Neuron (in vitro differentiated cells): Measurements from ENCODE around the gene CDC23.
"Not testable (repeated sequence)": the region's sequence is repeated elsewhere in the genome, so short reads cannot be mapped to it uniquely, and the experiment has no call there.

Experiments used
- H2AFZ ChIP-seq: one replicate; pipeline ENCODE4 v1.6.1; 2013; ENCODE audit warnings: low read depth, mild to moderate bottlenecking, inconsistent platforms, low read length, moderate library complexity
- H3K27me3 ChIP-seq: one replicate; pipeline ENCODE4 v1.6.1; 2013; ENCODE audit warnings: low read length; ENCODE audit not compliant: insufficient read depth
- H3K36me3 ChIP-seq: one replicate; pipeline ENCODE4 v1.6.1; 2013; ENCODE audit warnings: low read length; ENCODE audit not compliant: insufficient read depth
- H3K4me1 ChIP-seq: one replicate; pipeline ENCODE4 v1.6.1; 2013; ENCODE audit warnings: low read length; ENCODE audit not compliant: insufficient read depth
- H3K4me3 ChIP-seq: 2 replicates; pipeline ENCODE4 v1.5.1; 2013; ENCODE audit warnings: mild to moderate bottlenecking, low read length, moderate library complexity
- H3K9me3 ChIP-seq: one replicate; pipeline ENCODE4 v1.6.1; 2013; ENCODE audit warnings: low read length

The CDC23 gene

GRCh38 chr5:138213161-138214029, at the start of gene CDC23:
CDC23 (minus strand) TSS chr5:138213323; CDS start chr5:138213312, 11 bp downstream.
- Histone ChIP-seq H3K4me3 (peak within 1 kb of the TSS; percentile 84), H2AFZ (peak within 1 kb of the TSS; percentile 64), H3K4me1 (peaks cover 9% of the 10 kb centered on the region), H3K36me3 (peaks cover 12% of the 10 kb centered on the region), H3K27me3 (no peaks in the 10 kb centered on the region), H3K9me3 (no peaks in the 10 kb centered on the region)

GRCh38 chr5:138258704-138259292, 45.7 kb upstream of the CDC23 start:
- no peak overlapping the region for H3K4me3 ChIP-seq
- no peaks in the 10 kb centered on the region for H3K27me3 ChIP-seq
- H3K4me1 ChIP-seq = no peaks in the 10 kb centered on the region
- H3K9me3 ChIP-seq = no peaks in the 10 kb centered on the region
- H3K36me3 ChIP-seq = no peaks in the 10 kb centered on the region
- no peak overlapping the region for H2AFZ ChIP-seq

GRCh38 chr5:138257583-138257982, 44.5 kb upstream of the CDC23 start:
- no peaks in the 10 kb centered on the region for H3K4me1 ChIP-seq
- H3K9me3 ChIP-seq = no peaks in the 10 kb centered on the region
- no peaks in the 10 kb centered on the region for H3K36me3 ChIP-seq
- no peak overlapping the region for H2AFZ ChIP-seq
- peaks cover 4% of the 10 kb centered on the region for H3K27me3 ChIP-seq
- H3K4me3 ChIP-seq = no peak overlapping the region

- Histone ChIP-seq H3K4me1 (no peaks in the 10 kb centered on the region), H3K9me3 (no peaks in the 10 kb centered on the region), H3K4me3 (no peak overlapping the region), H3K27me3 (peaks cover 4% of the 10 kb centered on the region), H2AFZ (no peak overlapping the region), H3K36me3 (no peaks in the 10 kb centered on the region)
Measured at GRCh38 chr5:138252944-138253343, 39.8 kb upstream of the CDC23 start.

GRCh38 chr5:138247800-138248199, 34.7 kb upstream of the CDC23 start:
- not testable (repeated sequence) for H3K27me3 ChIP-seq, H2AFZ ChIP-seq, H3K4me1 ChIP-seq, H3K4me3 ChIP-seq, H3K36me3 ChIP-seq, H3K9me3 ChIP-seq

- Histone ChIP-seq H2AFZ (no peak overlapping the region), H3K9me3 (no peaks in the 10 kb centered on the region), H3K4me1 (peaks cover 4% of the 10 kb centered on the region), H3K36me3 (no peaks in the 10 kb centered on the region), H3K27me3 (peaks cover 4% of the 10 kb centered on the region), H3K4me3 (no peak overlapping the region)
Measured at GRCh38 chr5:138246822-138247221, 33.7 kb upstream of the CDC23 start.

GRCh38 chr5:138246334-138246733, 33.2 kb upstream of the CDC23 start:
- H3K27me3 ChIP-seq = peaks cover 4% of the 10 kb centered on the region
- no peaks in the 10 kb centered on the region for H3K9me3 ChIP-seq
- H3K4me1 ChIP-seq = peaks cover 4% of the 10 kb centered on the region
- H3K4me3 ChIP-seq = no peak overlapping the region
- no peaks in the 10 kb centered on the region for H3K36me3 ChIP-seq
- H2AFZ ChIP-seq = no peak overlapping the region

- Histone ChIP-seq H3K27me3 (peaks cover 4% of the 10 kb centered on the region), H3K36me3 (no peaks in the 10 kb centered on the region), H2AFZ (no peak overlapping the region)
Measured at GRCh38 chr5:138245717-138246116, 32.6 kb upstream of the CDC23 start.

GRCh38 chr5:138243794-138244193, 30.7 kb upstream of the CDC23 start:
- Histone ChIP-seq H3K36me3 (no peaks in the 10 kb centered on the region), H3K4me3 (no peak overlapping the region), H3K27me3 (peaks cover 4% of the 10 kb centered on the region), H3K4me1 (peaks cover 4% of the 10 kb centered on the region), H3K9me3 (no peaks in the 10 kb centered on the region), H2AFZ (peak overlapping the region; percentile 31)

More at GRCh38 chr5:138245717-138246116, 32.6 kb upstream of the CDC23 start:
- Histone ChIP-seq H3K9me3 (no peaks in the 10 kb centered on the region), H3K4me3 (no peak overlapping the region), H3K4me1 (peaks cover 4% of the 10 kb centered on the region)

- H3K36me3 ChIP-seq = no peaks in the 10 kb centered on the region
- peaks cover 4% of the 10 kb centered on the region for H3K27me3 ChIP-seq
- peak overlapping the region; percentile 8 for H3K4me3 ChIP-seq
- H3K9me3 ChIP-seq = no peaks in the 10 kb centered on the region
- H3K4me1 ChIP-seq = peaks cover 4% of the 10 kb centered on the region
- H2AFZ ChIP-seq = no peak overlapping the region
Measured at GRCh38 chr5:138241688-138242571, 28.8 kb upstream of the CDC23 start.

GRCh38 chr5:138240650-138241385, 27.7 kb upstream of the CDC23 start:
- H3K9me3 ChIP-seq = no peaks in the 10 kb centered on the region
- H3K4me3 ChIP-seq = no peak overlapping the region
- H3K36me3 ChIP-seq = no peaks in the 10 kb centered on the region
- H3K27me3 ChIP-seq = peaks cover 4% of the 10 kb centered on the region
- no peak overlapping the region for H2AFZ ChIP-seq
- H3K4me1 ChIP-seq = peaks cover 3% of the 10 kb centered on the region

GRCh38 chr5:138238034-138238433, 24.9 kb upstream of the CDC23 start:
- Histone ChIP-seq H3K9me3 (no peaks in the 10 kb centered on the region), H3K36me3 (no peaks in the 10 kb centered on the region), H3K27me3 (peaks cover 4% of the 10 kb centered on the region), H3K4me1 (no peaks in the 10 kb centered on the region), H3K4me3 (no peak overlapping the region), H2AFZ (no peak overlapping the region)
